Cerebellar nuclear complex (tissue), 1 donor: ENCODE measurements around the gene ZNF764.

Experiments used
- DNase-seq, 2 experiments: peaks; one replicate each; lab custom pipeline; 2025; lab: John Stamatoyannopoulos, UW

Gene ZNF764

DNA sequence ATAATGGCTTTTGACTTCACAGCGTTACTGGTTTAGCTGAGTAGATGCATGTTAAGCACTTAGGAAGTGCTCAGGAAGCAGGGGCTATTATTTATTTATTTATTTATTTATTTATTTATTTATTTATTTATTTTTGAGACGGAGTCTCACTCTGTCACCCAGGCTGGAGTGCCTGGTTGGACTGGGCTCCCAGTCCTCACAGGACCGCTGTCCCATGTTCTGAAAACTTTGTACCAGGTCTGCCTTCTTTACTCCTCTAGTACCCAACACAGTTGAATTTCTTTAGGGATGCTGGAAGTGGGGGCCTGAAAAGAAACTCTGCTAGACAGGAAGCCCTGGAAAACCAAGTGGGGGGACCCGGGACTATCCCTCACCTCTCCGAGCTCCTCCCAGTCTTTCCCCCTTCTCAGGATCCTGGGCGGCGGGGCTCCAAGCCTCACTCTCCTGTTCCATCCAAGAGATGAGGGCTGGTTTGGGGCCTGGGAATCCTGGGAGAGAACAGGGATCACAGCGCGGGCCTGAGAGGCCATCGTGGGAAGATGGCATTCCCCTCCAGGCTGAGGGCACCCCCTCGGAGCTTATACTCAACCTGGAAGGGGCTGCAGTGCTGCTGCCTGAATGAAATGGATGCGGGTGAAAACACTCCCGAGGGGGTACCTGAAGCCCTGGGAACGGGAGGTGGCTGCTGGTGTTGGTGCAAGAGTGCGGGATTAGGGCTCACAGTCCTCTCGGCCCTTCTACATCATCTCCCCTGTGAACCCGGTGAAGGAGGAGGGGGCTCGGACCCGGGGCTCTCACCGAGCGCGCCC, 12.7 kb upstream of the ZNF764 start:
- DNase-seq = peak in 1 of 2 experiments; percentile 2

DNA sequence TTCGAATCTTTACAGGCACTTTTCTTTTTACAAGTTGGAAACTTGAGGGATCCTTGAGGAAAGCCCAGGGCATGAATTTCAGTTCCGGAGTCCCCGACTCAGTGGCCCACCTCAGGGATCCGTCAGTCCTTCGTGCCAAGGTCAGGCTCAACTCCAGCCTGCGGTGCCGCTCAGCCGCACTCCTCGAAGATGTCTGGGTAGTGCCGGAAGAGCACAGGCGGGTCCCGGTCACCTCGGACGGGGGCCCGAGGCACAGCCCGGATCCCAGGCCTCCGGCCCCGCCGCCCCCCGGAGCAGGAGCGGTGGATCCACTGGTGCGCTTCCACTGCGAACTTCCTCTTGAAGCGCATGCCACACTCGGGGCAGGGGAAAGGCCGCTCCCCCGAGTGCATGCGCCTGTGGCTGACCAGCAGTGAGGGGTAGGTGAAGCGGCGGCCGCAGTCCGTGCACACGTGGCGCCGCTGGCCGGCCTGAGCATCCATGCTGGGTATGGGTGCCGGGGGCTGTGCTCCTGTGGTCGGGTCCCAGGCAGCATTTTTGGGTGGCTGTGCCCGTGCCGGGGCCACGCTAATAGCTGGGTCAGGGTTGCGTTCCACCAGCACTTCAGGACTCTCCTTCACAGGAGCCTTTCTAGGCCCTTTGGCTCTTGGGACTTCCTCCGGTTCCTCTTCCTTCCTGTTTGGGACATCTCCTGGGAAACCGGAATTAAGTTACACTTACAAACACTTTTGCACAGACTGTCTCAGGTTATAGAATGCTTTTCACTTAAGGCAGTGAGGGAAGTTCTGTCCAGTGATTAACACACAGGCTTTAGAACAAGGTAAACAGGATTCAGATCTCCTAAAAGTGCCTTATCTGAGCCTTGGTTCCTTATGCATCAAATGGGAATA, 11.8 kb upstream of the ZNF764 start:
- DNase-seq = no peak

DNA sequence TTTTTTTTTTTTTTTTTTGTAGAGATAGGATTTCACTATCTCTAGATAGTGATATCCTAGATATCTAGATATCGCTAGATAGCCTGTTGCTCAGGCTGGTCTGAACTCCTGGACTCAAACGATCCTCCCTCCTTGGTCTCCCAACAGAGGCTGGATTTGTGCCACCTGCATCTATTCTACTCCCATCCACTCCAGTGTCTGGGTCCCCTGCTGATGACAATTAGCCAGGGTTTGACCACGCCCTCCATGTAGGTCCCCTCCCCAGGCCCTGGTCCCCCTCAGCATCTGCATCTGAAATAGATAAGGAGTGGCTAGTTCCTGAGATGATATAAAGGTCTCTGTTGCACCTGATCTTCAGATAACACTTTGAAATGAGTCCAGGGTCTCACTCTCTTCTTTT, 11.1 kb upstream of the ZNF764 start:
- DNase-seq = no peak

DNA sequence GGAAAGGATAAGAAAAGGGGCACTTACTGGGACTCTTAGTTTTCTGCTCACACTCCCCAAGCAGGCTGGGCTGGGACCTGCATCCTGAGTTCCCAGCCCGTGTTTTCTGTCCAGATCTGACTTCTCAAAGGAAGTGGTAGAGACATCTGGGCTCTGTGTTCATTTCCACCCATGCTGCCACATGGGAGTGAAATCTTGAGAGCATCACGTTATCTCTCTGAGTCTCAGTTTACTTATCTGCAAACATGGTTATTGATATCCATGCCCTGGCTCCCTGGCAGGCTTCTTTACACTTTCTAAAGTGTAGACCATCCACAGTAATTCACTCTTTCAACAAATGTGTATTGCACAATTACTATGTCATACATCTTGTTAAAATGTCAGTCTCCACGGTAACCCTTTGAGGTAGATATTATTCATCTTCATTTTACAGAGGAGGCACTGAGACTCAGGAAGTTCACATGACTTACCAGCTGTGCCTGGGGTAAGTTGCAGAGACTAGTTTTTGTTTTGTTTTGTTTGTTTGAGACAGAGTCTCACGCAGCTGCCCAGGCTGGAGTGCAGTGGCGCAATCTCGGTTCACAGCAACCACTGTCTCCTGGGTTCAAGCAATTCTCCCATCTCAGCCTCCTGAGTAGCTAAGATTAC, 9.9 kb upstream of the ZNF764 start:
- no peak for DNase-seq

DNA sequence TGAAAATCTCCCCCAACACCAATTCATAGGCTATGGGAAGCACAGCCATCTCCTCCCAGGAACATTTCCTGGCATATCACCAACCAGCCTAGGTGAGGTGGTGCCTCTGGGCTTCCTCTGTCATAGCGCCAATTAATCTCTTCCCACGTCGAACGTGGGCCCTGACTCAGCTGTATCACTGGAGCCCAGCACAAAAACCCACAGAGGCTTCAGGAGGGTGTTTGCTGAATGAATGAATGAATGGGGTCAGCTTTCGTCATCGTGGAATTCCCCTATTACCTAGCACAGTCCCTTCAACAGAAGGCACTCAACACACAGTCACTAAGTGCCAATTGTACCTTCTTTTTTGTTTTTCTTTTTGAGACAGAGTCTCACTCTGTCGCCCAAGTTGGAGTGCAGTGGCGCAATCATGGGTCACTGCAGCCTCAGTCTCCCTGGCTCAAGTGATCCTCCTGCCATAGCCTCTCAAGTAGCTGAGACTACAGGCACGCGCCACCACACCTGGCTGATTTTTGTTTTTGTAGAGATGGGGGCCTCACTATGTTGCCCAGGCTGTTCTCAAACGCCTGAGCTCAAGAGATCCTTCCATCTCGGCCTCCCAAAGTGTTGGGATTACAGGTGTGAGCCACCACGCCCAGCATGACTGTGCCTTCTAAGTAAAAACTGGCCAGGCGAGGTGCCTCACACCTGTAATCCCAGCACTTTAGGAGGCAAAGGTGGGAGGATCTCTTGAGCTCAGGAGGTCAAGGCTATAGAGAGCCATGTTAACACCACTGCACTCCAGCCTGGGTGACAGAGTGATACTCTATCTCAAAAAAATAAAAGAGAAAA, 9.2 kb upstream of the ZNF764 start:
- no peak for DNase-seq

DNA sequence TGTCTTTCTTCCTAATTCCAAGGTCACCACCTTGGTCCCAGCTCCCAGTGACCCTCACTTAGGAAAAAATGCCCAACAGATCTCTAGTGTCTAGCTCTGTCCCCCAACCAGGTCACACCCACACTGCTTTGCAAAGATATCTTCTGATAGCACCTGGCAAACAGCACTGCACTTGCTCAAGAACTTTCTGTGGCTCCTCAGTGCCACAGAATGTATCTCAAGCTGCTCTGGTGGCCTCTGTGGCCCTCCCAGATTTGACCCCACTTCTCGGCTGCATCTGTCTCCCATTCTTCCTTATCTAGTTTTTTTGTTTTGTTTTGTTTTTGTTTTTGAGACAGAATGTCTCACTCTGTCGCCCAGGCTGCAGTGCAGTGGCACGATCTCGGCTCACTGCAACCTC, 8.4 kb upstream of the ZNF764 start:
- no peak for DNase-seq

DNA sequence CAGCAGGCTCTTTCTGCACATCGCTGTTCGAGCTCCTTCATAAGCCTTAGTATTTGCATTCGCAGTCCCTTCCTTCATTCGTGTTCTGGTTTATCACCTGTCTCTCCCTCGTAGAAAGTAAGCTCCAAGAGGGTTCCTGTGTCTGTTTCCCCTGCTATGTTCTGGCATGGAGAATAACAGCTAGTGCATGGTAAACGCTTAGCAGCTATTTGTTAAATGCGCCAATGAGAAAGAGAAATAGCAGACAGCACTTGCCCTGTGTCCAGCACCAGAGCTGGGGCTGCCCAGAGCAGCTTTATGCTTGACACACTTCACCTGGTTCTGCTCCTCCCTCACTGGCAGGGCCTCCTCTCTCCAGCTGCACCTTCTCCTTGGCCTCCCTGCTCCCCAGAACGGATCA, 7.8 kb upstream of the ZNF764 start:
- DNase-seq = no peak

DNA sequence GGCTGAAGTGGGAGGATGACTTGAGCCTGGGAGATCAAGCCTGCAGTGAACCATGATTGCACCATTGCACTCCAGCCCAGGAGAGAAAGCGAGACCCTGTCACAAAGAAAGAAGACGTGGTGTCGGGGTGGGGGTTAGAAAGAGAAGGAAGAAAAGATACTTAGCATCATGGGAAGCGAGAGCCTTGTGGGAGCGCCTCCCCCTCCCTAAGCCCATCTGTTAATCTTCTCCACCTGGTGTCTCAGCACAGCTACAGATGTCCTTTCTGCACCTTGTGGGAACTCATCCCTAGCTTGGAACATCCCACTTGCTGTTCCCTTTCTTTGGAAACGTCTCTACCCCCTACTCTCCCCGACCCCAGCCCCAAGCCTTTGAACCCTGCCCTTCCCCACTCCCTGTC, 7.4 kb upstream of the ZNF764 start:
- no peak for DNase-seq

DNA sequence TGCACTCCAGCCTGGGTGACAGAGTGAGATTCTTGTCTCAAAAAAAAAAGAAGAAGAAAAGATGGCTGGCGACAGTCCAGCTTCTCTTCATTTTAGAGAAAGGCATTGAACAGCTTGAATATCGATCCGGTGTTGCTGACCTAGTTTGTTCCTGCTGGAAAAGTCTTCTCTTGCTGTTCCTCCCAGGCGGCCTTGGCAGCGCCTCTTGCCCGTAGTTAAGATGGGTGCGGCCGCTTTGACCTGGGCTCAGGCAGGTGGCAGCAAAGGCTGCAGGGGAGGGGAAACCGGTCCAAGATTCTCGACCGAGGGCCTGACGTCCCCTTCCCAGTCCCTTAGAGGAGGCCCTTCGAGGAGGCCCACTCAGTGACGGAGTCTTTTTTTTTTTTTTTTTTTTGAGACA, 3.8 kb upstream of the ZNF764 start:
- no peak for DNase-seq

DNA sequence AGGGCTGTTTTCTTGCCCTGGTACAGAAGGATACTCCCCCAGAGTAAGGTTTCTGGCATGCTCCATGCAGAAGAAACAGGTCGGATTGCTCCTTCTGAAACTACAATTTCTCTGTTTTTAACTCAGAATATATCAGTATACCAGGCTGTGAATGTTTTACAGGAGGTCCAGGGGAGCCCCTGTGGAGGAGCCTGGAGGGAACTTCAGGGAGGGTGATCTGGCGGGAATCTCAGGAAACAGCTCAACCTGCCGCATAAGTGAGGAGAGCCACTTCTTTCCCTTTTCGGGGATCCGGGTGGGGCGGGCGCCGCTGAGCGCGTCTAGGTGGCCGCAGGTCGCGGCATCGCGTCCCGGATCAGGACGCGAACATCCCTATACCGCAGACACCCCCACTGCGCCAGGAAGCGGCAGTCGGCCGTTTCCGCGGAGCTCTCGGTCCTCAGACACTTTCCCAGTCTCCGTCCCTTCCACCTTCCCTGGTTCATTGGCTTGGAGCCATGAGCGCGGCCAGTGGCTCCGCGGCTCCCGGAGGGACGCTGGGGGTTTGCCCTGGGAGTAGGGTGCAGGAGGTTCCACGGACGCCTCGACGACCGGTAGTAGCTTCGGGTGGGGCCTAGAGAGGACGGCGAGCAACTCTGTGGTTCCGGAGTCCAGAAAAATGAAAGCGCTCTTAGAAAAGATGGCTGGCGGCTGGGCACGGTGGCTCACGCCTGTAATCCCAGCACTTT, 3.1 kb upstream of the ZNF764 start:
- no peak for DNase-seq

DNA sequence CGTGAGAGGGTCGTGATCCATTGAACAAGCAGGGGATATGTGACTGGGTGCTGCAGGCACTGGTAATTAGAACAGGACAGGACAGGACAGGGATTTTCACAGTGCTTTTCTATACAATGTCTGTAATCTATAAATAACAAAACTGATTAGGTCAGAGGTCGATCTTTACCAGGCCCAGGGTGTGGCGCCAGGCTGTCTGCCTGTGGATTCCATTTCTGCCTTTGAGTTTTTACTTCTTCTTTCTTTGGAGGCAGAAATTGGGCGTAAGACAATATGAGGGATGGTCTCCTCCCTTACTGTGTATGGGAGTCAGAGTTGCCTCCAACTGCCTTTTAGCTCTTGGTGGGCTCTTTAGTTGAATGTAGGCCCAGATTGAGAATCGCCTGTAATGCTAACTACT, 1.5 kb upstream of the ZNF764 start:
- no peak for DNase-seq

DNA sequence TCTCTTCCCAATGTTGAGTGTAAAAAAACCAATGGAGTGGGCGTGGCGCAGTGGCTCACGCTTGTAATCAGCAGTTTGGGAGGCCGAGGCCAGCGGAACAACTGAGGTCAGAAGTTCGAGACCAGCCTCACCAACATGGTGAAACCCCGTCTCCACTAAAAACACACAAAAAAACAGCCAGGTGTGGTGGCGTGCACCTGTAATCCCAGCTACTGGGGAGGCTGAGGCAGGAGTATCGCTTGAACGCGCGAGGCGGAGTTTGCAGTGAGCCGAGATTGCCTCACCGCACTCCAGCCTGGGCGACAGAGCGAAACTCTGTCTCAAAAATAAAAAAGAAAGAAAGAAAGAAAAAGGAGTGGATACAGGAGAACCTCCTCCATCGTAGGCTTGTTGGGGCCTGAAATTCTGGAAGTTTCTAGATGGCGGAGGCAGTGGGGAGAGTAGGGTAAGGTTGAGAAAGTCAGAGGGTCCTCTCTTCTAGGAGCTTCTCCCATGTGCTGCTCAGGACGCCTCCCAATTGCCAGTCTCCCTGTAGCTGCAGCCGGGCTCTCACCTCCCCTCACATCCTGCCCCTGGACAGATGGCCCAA, 709 bp upstream of the ZNF764 start:
- DNase-seq = no peak

DNA sequence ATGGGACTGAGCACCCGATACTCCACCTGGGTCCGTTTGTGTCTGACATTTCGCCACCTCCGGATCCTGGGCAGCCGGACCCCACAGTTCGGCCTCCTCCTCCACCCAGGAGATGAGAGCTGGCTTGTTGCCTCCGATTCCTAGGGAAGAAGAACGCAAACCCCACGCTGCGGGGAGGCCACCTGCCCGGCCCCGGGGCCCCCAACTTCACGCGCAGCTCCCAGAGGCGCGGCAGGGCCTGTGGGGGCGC, 542 bp downstream of the ZNF764 start:
- DNase-seq = no peak

DNA sequence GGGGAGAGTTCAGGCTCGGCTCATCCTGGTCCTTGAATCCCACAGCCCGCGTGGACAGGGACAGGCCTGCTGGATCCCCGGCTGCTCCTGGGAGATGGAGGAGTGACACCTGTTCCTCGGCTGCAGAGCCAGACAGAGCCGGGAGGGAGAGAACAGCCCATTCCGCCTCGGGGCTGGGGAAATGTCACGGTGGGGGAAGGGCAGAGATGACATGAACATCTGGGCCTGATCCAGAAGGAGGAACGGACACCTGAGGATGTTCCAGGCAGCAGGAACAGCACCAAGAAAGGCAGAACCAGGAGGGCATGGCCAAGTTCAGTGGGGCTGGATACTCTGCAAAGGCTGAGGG, 2.1 kb downstream of the ZNF764 start:
- no peak for DNase-seq

DNA sequence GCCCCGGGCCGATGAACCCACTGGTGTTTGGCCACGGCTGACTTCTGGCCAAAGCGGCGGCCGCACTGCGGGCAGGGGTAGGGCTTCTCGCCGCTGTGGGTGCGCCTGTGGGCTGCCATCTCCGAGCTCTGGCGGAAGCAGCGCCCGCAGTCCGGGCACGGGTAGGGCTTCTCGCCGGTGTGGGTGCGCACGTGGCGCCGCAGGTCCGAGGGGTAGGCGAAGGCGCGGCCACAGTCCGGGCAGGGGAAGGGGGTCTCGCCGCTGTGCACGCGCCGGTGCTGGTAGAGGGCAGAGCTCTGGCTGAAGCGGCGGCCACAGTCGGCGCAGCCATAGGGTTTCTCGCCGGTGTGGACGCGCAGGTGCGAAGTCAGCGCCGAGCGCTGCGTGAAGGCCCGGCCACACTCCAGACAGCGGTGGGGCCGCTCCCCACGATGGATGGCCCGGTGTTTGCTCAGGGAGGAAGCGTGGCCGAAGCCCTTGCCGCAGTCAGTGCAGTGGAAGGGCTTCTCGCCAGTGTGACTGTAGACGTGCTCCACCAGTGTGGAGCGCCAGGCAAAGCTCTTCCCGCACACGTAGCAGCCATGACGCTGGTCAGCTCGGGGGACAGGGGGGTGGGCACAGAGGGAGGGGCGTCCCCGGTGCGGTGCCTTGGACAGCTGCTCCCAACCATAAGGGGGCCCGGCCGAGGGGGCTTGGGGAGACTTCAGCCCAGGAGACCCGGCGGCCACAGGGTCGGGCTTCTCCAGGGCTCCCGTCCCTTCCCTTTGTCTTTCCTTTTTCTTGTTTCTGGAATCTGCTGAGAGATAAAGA, 2.7 kb downstream of the ZNF764 start:
- no peak for DNase-seq

DNA sequence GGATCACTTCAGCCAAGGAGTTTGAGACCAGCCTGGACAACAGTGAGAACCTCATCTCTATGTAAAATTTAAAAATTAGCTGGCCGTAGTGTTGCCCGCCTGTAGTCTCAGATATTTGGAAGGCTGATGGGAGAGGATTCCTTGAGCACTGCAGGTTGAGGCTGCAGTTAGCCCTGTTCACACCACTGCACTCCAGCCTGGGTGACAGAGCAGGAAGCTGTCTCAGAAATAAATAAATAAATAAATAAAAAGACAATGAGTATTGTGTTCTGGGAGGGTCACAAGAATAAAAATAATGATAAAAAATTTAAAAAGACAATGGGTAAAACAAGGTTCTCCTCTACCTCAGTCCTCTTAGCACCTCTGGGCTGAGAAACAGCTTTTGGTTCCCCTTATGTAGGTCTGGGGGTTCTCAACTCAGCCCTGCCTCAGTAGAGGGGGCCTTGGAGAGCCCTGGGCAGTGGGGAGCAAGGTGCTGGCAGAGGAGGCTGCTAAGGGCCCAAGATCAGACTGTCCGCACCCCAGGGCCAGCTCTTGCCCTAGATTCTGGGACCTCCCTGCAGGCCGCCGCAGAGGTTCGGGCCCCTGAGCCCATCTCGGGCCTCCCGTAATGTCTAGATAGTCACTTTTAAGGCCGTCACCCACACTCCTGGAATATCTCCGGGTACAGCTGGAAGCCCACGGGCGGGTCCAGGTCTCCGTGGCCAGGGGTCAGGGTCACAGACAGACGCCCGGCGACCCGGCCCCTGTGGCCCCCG, 3.4 kb downstream of the ZNF764 start:
- DNase-seq = no peak

DNA sequence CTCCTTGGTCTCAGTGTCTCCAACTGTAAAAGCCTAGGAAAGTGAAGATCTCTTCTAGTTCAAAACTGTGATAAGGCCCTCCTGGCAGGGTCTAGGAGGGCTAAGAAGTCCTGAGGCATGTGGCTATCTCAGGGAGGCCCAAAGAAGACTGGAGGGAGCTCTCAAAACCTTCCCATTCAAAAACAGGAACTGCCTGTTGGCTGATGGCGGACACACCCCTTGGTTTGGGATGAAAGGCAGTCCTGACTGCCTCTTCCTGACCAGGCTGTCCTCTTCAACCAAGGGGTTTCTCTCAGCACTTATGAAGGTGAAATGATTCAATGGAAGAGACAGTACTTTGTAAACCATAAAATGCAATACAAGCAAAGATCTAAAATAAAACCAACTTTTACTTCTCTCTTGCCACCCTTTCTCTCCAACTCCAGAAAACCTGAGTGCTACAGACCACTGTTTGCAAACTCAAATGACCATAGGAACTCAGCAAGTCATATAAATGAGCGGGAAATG, 4.7 kb downstream of the ZNF764 start:
- no peak for DNase-seq

DNA sequence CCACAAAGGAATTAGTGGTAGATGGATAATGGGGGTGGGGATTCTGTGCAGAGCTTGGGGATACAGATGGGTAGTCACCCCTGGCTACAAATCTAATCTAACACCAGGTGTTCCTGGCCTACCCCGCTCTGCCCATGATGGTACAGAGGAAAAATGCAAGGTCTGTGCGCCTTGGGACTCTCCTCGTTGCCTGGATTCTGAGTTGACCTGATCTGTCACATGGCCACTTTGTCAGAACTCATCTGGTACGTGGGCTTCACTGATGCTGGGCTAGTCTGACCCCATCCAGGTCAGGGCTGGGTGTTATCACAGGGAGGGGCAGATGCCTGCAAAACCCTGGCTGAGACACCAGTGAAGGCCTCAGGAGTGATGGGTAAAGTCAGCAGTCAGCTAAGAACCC, 5.2 kb downstream of the ZNF764 start:
- no peak for DNase-seq

DNA sequence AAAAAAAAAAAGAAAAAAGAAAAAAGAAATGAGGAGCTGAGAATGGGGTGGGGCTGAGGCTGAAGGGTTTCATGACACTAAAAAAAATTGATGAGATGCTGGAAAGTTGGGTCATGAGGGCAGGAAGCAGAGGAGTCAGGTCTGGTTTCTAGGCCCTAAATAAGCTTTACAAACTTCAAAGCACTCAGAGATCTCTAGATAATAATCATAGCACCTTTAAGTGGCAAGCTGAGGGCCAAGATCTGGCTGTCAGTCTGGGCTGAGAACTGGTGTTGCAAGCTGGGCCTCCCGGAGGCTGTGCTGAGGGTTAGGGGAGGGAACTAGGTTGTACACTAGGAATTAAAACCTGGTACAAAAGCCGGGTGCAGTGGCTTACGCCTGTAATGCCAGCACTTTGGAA, 6.4 kb downstream of the ZNF764 start:
- no peak for DNase-seq
